Osteoblast (primary cell): ENCODE measurements around the gene KRTAP20-1. TPM values are rescaled to one million over a fixed set of nuclear protein-coding genes. Genes with fewer than 3 reads are reported as not detected.

Source experiments
- DNase-seq: peaks from one replicate; pipeline ENCODE4 v3.0.0; 2011; ENCODE audit warnings: low spot score, mixed read lengths; ENCODE audit not compliant: insufficient read length; ENCODE audit errors: missing footprints
- H2AFZ ChIP-seq: 2 replicates; pipeline ENCODE4 v1.6.0; 2011; ENCODE audit warnings: mild to moderate bottlenecking, low read length
- H3K27ac ChIP-seq: 2 replicates; pipeline ENCODE4 v1.5.1; 2011; ENCODE audit warnings: mild to moderate bottlenecking, low read depth, low read length, moderate library complexity
- H3K27me3 ChIP-seq: 2 replicates; pipeline ENCODE4 v1.6.0; 2012; ENCODE audit warnings: mild to moderate bottlenecking, control low read depth, inconsistent platforms, low read length, moderate library complexity; ENCODE audit not compliant: insufficient read depth
- H3K36me3 ChIP-seq: 2 replicates; pipeline ENCODE4 v1.5.1; 2011; ENCODE audit warnings: mild to moderate bottlenecking, low read length, control low read depth, moderate library complexity; ENCODE audit not compliant: insufficient read depth
- H3K4me1 ChIP-seq: 2 replicates; pipeline ENCODE4 v1.5.1; 2011; ENCODE audit warnings: mild to moderate bottlenecking, low read length, control low read depth, moderate library complexity; ENCODE audit not compliant: insufficient read depth
- H3K4me2 ChIP-seq: 2 replicates; pipeline ENCODE4 v1.6.0; 2011; ENCODE audit warnings: mild to moderate bottlenecking, low read length; ENCODE audit not compliant: insufficient read depth
- H3K4me3 ChIP-seq: fragments of 200-600 bp; sonication (generic); 3 replicates; pipeline ENCODE4 v1.5.1; 2012; ENCODE audit warnings: mild to moderate bottlenecking, low read length, inconsistent platforms; ENCODE audit not compliant: insufficient read depth
- H3K79me2 ChIP-seq: 2 replicates; pipeline ENCODE4 v1.6.0; 2012; ENCODE audit warnings: mild to moderate bottlenecking, low read length, control low read depth, inconsistent platforms; ENCODE audit not compliant: insufficient read depth
- H3K9me3 ChIP-seq: 2 replicates; pipeline ENCODE4 v1.5.1; 2011; ENCODE audit warnings: low read depth, low read length, control low read depth
- H4K20me1 ChIP-seq: 2 replicates; pipeline ENCODE4 v1.6.0; 2012; ENCODE audit warnings: mild to moderate bottlenecking, low read length, control low read depth; ENCODE audit not compliant: insufficient read depth
- total RNA-seq: library from RNA; depleted of rRNA; stranded (reverse); fragments of >200 nt; gene quantifications from 2 replicates; pipeline ENCODE4 v1.2.3, GENCODE V29; 2012
- TF ChIP-seq, protein P1 (sequence below): IDR thresholded peaks from 2 replicates; pipeline ENCODE4 v1.5.1; 2011; ENCODE audit warnings: mild to moderate bottlenecking, low read depth, low read length, moderate library complexity; ENCODE audit errors: extremely low read depth

KRTAP20-1 gene
- total RNA-seq, 1 donor = not detected

DNA sequence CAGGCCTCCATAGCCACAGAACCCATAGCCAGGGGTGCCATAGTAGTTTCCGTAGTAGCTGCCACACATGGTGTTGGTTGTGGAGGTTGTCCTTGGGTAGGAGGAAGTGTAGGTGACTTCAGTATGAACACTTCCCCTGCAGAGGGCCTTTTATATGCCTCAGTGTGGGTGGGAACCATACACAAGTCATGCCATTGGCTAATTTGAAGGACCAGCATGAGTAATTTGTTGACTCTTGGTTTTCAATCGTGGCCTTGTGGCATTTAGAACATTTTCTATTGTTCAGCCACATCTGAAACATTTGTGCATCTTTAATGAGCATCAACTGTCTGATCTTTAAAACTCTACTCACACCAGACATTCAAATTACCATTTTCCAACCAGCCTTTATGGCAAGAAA, 2.4 kb upstream of the KRTAP20-1 start, which contains the start of gene KRTAP6-1:
KRTAP6-1 (minus strand) TSS at position 95 of the 400 bp plus-strand sequence; CDS start at position 69, 26 bp downstream.
- Histone ChIP-seq H3K4me3 (no peak within 1 kb of the TSS), H3K36me3 (no peaks in the 10 kb centered on the region), H3K9me3 (peaks cover 8% of the 10 kb centered on the region), H3K27me3 (no peaks in the 10 kb centered on the region), H4K20me1 (no peaks in the 10 kb centered on the region), H3K4me2 (no peak within 1 kb of the TSS), H2AFZ (no peak within 1 kb of the TSS), H3K27ac (no peak within 1 kb of the TSS), H3K4me1 (no peaks in the 10 kb centered on the region), H3K79me2 (no peaks in the 10 kb centered on the region)
- TF ChIP-seq, protein P1, sequence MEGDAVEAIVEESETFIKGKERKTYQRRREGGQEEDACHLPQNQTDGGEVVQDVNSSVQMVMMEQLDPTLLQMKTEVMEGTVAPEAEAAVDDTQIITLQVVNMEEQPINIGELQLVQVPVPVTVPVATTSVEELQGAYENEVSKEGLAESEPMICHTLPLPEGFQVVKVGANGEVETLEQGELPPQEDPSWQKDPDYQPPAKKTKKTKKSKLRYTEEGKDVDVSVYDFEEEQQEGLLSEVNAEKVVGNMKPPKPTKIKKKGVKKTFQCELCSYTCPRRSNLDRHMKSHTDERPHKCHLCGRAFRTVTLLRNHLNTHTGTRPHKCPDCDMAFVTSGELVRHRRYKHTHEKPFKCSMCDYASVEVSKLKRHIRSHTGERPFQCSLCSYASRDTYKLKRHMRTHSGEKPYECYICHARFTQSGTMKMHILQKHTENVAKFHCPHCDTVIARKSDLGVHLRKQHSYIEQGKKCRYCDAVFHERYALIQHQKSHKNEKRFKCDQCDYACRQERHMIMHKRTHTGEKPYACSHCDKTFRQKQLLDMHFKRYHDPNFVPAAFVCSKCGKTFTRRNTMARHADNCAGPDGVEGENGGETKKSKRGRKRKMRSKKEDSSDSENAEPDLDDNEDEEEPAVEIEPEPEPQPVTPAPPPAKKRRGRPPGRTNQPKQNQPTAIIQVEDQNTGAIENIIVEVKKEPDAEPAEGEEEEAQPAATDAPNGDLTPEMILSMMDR = no peak
- no peak for DNase-seq

GRCh38 chr21:30615199-30615598, 1.0 kb upstream of the KRTAP20-1 start:
- no peaks in the 10 kb centered on the region for H3K27me3 ChIP-seq
- no peaks in the 10 kb centered on the region for H3K4me1 ChIP-seq
- H3K79me2 ChIP-seq = no peaks in the 10 kb centered on the region
- H3K9me3 ChIP-seq = peaks cover 8% of the 10 kb centered on the region
- TF ChIP-seq, protein P1 = no peak
- no peak overlapping the region for H3K4me3 ChIP-seq
- H3K36me3 ChIP-seq = no peaks in the 10 kb centered on the region
- H3K4me2 ChIP-seq = no peak overlapping the region
- H4K20me1 ChIP-seq = no peaks in the 10 kb centered on the region
- DNase-seq = no peak
- no peak overlapping the region for H3K27ac ChIP-seq
- H2AFZ ChIP-seq = no peak overlapping the region

DNA sequence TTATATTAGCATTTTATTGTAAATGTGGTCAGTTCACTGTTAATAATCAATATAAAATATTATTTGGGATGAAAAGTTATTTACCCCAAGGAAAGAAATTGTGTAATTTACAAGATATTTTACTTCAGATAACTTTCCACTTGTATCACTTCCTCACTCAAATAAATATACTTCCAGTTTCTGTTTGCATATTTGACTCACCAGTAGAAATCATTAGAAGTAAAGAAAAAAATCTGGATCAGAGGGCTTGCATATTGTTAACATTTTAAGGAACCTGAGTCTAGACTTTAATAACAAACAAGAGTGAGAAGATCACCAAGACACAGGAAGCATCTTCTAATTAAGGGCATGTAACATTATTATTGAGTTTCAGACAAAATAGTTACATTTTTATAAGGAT, 3.9 kb downstream of the KRTAP20-1 start:
- no peaks in the 10 kb centered on the region for H3K4me1 ChIP-seq
- no peaks in the 10 kb centered on the region for H3K36me3 ChIP-seq
- H3K27me3 ChIP-seq = no peaks in the 10 kb centered on the region
- H3K4me2 ChIP-seq = no peak overlapping the region
- no peak for DNase-seq
- H3K4me3 ChIP-seq = no peak overlapping the region
- peaks cover 5% of the 10 kb centered on the region for H3K9me3 ChIP-seq
- no peaks in the 10 kb centered on the region for H3K79me2 ChIP-seq
- no peak overlapping the region for H2AFZ ChIP-seq
- TF ChIP-seq, protein P1 = no peak
- H3K27ac ChIP-seq = no peak overlapping the region
- H4K20me1 ChIP-seq = no peaks in the 10 kb centered on the region

- Histone ChIP-seq H3K4me1 (no peaks in the 10 kb centered on the region), H3K9me3 (peaks cover 5% of the 10 kb centered on the region), H3K36me3 (no peaks in the 10 kb centered on the region), H3K27ac (no peak within 1 kb of the TSS), H3K27me3 (no peaks in the 10 kb centered on the region), H4K20me1 (no peaks in the 10 kb centered on the region), H3K4me3 (no peak within 1 kb of the TSS), H3K4me2 (no peak within 1 kb of the TSS), H2AFZ (no peak within 1 kb of the TSS), H3K79me2 (no peaks in the 10 kb centered on the region)
- TF ChIP-seq, protein P1 = no peak
- no peak for DNase-seq
Observed at GRCh38 chr21:30620522-30620921, 4.3 kb downstream of the KRTAP20-1 start, which contains the start of gene KRTAP20-4. KRTAP20-4 (plus strand) TSS chr21:30620627.
